GM12865 (cell line): ENCODE data around the gene SNED1.

Experiments used
- DNase-seq: peaks from one replicate; pipeline ENCODE4 v3.0.0; 2010; ENCODE audit warnings: low read depth
- H3K4me3 ChIP-seq: 2 replicates; pipeline ENCODE4 v1.5.1; 2011; ENCODE audit warnings: mild to moderate bottlenecking, low read depth, low read length, control low read depth
- TF ChIP-seq, protein P1 (sequence below): IDR thresholded peaks from 2 replicates; pipeline ENCODE4 v1.5.1; 2011; ENCODE audit warnings: low read length, control low read depth, low read depth, inconsistent platforms; ENCODE audit not compliant: insufficient read depth; ENCODE audit errors: missing control alignments

SNED1 gene

DNA sequence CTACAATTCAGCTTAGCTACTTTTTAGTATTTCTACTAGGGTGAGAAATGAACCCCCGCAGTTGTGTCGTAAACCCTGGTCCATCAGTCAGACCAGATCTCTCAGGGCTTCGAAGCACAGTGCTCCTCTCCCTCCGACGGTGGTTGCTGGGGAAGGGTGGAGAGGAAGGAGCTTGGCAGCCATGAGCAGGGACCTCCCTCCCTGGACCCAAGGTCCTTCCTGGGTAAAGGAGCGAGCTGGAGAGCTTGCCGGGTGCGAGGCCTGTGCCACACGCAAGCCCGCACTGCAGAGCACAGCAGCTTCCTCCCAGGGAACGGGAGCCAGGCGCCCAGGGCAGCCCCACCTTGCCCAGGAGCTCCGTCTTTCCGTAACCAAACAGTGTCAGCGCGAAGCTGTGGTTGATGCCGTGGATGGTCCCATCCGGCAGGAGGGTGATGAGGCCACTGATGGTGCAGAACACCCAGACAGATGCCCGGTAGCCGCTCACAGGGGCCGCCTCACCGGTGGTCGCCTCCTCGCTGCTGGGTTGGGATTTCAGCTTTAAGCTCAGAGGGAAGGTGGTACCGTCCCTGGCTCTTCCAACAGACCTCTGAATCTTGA, 138.3 kb downstream of the SNED1 start:
- TF ChIP-seq, protein P1, sequence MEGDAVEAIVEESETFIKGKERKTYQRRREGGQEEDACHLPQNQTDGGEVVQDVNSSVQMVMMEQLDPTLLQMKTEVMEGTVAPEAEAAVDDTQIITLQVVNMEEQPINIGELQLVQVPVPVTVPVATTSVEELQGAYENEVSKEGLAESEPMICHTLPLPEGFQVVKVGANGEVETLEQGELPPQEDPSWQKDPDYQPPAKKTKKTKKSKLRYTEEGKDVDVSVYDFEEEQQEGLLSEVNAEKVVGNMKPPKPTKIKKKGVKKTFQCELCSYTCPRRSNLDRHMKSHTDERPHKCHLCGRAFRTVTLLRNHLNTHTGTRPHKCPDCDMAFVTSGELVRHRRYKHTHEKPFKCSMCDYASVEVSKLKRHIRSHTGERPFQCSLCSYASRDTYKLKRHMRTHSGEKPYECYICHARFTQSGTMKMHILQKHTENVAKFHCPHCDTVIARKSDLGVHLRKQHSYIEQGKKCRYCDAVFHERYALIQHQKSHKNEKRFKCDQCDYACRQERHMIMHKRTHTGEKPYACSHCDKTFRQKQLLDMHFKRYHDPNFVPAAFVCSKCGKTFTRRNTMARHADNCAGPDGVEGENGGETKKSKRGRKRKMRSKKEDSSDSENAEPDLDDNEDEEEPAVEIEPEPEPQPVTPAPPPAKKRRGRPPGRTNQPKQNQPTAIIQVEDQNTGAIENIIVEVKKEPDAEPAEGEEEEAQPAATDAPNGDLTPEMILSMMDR, result no peak
- no peak for DNase-seq
- no peak overlapping the region for H3K4me3 ChIP-seq

GRCh38 chr2:241137276-241138190, 139.1 kb downstream of the SNED1 start:
- TF ChIP-seq, protein P1, result no peak
- DNase-seq, result no peak
- H3K4me3 ChIP-seq, result no peak overlapping the region

DNA sequence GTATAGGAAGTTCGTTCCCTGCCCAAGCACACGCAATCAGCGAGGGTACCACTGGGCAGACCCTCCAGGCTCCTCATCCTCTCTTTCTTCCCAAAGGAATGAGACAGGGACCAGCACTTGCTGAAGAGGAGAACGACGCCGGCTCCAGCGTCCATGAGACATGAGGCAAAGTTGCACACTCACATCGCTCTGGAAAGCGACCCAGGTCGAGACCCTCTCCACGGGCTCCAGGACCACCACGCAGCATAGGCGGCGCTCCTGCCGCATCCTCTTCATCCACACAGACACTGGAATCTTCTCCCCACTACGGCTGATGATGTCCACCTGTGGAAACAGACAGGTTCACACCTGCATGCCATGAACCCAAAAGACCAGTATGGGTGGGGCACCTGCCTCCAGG, 140.1 kb downstream of the SNED1 start:
- TF ChIP-seq, protein P1, result no peak
- no peak for DNase-seq
- H3K4me3 ChIP-seq, result no peak overlapping the region

GRCh38 chr2:241139531-241140444, 141.4 kb downstream of the SNED1 start:
- H3K4me3 ChIP-seq, result no peak overlapping the region
- TF ChIP-seq, protein P1, result no peak
- no peak for DNase-seq

DNA sequence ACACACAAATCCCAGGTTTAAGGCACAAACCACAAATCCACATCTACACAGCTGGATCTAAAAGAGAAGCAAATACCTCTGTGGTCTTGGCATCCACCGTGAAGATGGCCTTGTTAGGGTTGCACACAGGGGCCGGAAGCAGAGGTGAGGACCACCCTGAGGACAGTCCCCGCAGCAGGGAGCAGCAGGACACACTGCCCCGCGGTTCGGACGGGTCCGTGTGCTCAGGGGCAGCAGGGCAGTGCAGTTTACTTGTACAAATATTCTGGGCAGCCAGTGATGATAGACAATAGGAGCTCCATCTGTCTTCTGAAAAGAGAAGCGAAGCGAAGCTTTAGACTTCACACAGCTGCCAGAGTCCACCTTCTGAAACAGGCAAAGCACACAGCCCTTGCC, 142.0 kb downstream of the SNED1 start:
- TF ChIP-seq, protein P1, result no peak
- no peak for DNase-seq
- H3K4me3 ChIP-seq, result no peak overlapping the region

DNA sequence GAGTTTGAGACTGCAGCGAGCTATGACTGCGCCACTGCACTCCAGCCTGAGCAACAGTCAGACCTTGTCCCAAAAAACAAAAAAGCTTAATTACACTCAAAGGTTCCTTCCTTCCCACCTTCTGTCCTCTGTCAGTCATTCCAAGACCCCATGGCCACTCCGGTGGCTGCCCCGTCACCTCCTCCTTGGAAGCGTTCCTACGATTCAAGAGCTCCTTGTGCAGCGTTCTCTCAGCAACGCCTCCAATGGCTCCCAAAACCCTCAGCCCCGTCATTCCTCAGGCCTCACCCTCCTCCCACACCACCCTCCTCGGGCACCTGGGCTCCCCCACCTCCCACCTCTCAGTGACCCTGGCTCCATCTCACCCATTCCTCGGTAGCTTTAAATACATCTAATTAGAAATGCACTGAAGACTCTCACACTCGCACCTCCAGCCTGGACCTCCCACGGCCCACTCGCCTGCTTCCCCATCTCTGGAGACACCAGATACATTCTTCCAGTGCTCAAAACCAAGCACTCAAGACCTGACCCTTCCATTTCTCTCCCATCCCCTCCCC, 142.9 kb downstream of the SNED1 start:
- TF ChIP-seq, protein P1, result no peak
- no peak for DNase-seq
- no peak overlapping the region for H3K4me3 ChIP-seq
